Measurements from ENCODE around the gene LRCOL1.

LRCOL1 gene

DNA sequence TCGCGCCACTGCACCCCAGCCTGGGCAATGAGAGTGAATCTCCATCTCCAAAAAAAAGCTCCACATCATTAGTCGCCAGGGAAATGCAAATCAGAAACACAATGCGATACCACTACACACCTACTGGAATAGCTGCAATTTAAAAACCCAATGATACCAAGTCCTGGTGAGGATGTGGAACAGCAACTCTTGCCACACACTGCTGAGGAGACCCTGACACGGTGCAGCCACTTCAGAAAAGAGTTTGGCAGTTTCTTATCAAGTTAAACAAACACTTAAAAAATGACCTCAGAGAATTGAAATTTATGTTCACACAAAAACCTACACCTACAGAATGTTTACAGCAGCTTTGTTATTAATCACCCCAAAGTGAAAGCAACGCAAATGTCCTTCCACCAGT, 20.3 kb upstream of the LRCOL1 start:
- in situ Hi-C loops (cut with MboI; ENCODE audit: low pct_unique_long_range_greater_than_20kb, low sequenced_read_pairs, unreplicated experiment) = no loop called here
- no peak for DNase-seq (ENCODE audit: low spot score)
- TF ChIP-seq, protein P1, sequence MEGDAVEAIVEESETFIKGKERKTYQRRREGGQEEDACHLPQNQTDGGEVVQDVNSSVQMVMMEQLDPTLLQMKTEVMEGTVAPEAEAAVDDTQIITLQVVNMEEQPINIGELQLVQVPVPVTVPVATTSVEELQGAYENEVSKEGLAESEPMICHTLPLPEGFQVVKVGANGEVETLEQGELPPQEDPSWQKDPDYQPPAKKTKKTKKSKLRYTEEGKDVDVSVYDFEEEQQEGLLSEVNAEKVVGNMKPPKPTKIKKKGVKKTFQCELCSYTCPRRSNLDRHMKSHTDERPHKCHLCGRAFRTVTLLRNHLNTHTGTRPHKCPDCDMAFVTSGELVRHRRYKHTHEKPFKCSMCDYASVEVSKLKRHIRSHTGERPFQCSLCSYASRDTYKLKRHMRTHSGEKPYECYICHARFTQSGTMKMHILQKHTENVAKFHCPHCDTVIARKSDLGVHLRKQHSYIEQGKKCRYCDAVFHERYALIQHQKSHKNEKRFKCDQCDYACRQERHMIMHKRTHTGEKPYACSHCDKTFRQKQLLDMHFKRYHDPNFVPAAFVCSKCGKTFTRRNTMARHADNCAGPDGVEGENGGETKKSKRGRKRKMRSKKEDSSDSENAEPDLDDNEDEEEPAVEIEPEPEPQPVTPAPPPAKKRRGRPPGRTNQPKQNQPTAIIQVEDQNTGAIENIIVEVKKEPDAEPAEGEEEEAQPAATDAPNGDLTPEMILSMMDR (IDR thresholded peaks at IDR 0.05; ENCODE audit: extremely low read depth, insufficient read depth, missing control alignments) = no peak

DNA sequence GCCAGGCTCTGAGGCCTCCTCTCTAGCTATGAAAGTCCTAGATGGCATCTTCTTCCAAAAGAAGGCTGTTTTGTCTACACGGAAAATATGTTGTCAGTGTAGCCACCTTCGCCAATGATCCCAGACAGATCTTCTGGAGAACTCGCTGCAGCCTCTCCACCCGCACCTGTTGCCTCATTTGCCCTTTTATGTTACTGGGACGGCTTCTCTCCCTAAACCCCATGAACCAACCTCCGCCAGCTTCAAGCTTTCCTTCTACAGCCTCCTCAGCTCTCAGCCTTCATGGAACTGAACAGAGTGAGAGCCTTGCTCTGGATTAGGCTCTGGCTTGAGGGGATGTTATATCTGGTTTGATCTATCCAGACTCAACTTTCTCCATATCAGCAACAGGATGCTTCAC, 18.9 kb upstream of the LRCOL1 start:
- in situ Hi-C loops (cut with MboI; ENCODE audit: low pct_unique_long_range_greater_than_20kb, low sequenced_read_pairs, unreplicated experiment) = no loop called here
- TF ChIP-seq, protein P1 (IDR thresholded peaks at IDR 0.05; ENCODE audit: extremely low read depth, insufficient read depth, missing control alignments) = no peak
- DNase-seq (ENCODE audit: low spot score) = no peak

DNA sequence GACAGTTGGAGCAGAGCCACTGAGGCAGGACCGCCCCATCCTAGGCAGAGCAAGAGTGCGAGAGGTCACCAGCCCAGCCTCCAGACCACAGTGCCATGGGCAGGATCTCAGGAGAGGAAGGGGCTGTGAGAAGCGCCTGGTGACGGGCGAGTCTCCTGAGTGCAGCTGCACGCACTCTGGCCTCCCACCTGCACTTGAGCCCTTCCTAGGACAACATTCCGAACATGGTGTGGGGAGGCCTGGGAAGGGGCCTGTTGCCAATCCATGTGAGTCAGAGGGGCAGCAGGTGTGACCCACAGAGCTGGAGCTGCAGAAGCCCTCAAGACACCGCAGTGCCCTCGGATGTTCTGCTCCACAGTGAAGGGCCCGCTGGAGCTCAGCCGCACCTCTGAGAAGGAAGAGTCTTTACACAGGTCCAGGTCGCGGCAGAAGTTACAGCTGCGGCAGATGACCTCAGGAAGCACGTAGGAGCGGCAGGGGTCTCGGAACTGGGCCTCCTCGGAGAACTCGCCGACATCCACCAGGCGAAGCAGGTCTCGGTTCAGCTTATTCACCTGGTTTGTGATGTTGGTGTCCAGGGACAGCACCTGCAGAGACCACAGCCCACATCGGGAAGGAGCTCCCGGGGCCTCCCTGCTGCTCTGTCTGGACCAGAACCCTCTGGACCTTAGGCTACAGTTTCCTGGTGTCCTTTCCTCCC, 15.5 kb upstream of the LRCOL1 start:
- in situ Hi-C loops (cut with MboI; ENCODE audit: low pct_unique_long_range_greater_than_20kb, low sequenced_read_pairs, unreplicated experiment) = no loop called here
- TF ChIP-seq, protein P1 (IDR thresholded peaks at IDR 0.05; ENCODE audit: extremely low read depth, insufficient read depth, missing control alignments) = no peak
- DNase-seq (ENCODE audit: low spot score) = no peak

DNA sequence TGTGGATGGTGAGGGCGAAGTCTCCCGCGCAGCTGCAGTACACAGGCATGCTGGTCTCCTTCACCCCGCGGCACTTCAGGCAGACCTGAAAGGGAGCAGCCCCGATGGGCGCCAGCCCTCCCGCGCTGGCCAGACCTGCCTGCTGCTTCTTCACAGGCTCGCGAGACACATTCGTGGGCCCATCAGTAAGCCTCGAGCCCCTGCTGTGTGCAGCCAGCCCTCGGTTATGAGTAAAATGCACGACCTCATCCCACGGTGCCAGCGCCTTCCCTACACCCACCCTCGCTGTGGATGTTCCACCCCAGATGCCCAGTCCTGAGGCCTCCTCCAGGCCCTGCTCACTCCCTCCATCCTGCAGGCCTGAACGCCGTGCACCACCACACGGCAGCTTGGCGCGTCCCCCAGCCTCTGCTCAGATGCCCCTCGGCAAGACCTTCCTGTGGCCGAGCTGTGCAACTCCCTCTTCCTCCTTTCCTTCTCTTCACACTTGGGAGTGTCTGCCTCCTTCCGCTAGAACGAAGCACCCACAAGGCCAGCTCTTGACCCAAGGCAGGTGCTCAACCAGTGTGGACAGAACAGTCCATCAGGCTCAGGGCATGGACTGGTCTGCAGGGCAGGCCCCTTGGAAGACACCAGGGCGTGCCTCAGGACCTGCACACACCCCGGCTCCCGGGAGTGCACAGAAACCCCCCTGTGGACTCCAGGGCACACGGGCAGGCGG, 14.7 kb upstream of the LRCOL1 start:
- TF ChIP-seq, protein P1 (IDR thresholded peaks at IDR 0.05; ENCODE audit: extremely low read depth, insufficient read depth, missing control alignments) = no peak
- no peak for DNase-seq (ENCODE audit: low spot score)
- in situ Hi-C loops (cut with MboI; ENCODE audit: low pct_unique_long_range_greater_than_20kb, low sequenced_read_pairs, unreplicated experiment) = loop anchor here (25.0 kb wide), 1 partner anchor 213 kb away; no protein-coding TSS in a partner anchor

DNA sequence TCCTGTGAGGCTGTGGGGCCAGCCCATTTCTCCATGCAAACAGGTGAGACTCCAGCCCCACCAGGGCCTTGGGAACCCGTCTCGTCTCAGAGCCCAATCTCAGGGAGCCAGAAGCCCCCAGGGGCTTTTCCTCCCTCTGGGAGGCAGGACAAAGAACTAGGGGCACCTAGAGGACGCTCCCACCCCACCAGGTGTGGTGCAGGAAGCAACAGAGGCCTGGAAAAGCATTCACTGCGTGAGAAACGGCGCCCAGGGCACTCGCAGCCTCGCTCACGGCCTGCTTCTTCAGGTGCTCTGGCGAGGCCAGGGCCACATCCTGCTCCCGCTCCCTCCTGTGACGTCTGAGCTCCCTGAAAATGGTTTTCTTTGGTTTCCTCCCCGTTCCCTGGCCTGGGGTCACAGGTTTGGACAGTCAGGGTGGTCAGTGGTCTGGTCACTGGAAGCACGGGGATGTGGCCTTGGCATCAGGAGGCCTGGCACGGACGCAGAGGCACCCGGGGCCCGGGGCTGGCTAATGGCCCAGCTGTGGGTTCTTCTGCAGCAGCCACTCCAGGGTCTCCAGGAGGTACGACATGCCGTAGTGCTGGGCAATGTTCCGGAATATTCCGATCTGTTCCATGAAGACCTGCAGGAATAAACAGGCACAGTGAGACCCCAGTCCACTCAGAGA, 13.9 kb upstream of the LRCOL1 start:
- TF ChIP-seq, protein P1 (IDR thresholded peaks at IDR 0.05; ENCODE audit: extremely low read depth, insufficient read depth, missing control alignments) = no peak
- in situ Hi-C loops (cut with MboI; ENCODE audit: low pct_unique_long_range_greater_than_20kb, low sequenced_read_pairs, unreplicated experiment) = loop anchor here (25.0 kb wide), 1 partner anchor 212 kb away; no protein-coding TSS in a partner anchor
- DNase-seq (ENCODE audit: low spot score) = no peak

DNA sequence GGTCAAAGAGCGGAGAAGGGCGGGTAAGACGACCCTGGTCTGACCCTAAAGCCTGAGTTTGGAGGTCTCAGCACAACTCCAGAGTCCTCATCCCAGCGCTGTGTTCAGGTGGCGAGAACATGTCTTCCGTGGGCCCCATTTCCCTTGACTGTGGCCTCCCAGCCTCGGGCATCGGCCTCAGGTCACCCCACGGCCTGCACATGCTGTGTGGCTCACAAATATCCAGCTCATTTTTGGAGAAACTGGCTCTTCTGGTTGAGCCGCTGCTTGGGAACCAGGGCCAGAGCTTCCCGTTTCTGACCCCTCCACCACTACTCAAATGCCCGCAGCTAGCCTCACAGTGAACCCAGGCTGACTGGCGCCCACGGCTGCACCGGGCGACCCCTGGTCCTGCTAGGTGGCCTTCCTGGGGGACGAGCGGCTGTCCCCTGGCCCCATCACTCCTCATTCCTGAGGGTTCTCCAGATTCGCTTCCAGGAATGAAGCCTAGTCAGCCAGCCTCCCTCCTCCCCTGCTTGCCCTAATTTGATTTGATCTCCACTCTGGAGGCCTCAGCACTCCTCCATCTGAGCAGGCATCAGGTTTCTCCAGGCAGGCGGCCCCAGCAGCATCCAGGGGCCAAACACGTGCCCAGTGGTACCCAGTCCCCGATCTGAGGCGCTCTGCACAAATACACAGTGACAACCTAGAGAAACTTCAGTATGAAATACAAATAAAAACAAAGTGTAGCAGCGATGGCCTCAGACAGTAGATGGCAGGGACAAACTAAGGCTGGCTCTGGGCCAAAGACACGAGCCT, 12.9 kb upstream of the LRCOL1 start:
- in situ Hi-C loops (cut with MboI; ENCODE audit: low pct_unique_long_range_greater_than_20kb, low sequenced_read_pairs, unreplicated experiment) = loop anchor here (25.0 kb wide), 1 partner anchor 211 kb away; no protein-coding TSS in a partner anchor
- TF ChIP-seq, protein P1 (IDR thresholded peaks at IDR 0.05; ENCODE audit: extremely low read depth, insufficient read depth, missing control alignments) = no peak
- no peak for DNase-seq (ENCODE audit: low spot score)
